Measurements from ENCODE around the gene SBF2.
"Not testable (repeated sequence)": the region's sequence is repeated elsewhere in the genome, so short reads cannot be mapped to it uniquely, and the experiment has no call there.

SBF2 gene

GRCh38 chr11:10042699-10043098, 251.3 kb downstream of the SBF2 start:
- DNase-seq (ENCODE audit: extremely low spot score) = no peak
- CTCF ChIA-PET = interaction anchor here (0.6 kb wide), 1 partner anchor 30 kb away, joined by 4 read pairs; no protein-coding TSS in a partner anchor
- TF ChIP-seq HDGF (IDR thresholded peaks at IDR 0.05; ENCODE audit: borderline replicate concordance) (no peak), ELF4 (IDR thresholded peaks at IDR 0.05) (no peak), NFRKB (IDR thresholded peaks at IDR 0.05) (no peak), CTBP1 (IDR thresholded peaks at IDR 0.05; ENCODE audit: borderline replicate concordance) (no peak), L3MBTL2 (conservative IDR thresholded peaks at IDR 0.05) (no peak), ZNF384 (IDR thresholded peaks at IDR 0.05) (no peak), PKNOX1 (IDR thresholded peaks at IDR 0.05) (no peak), LEF1 (IDR thresholded peaks at IDR 0.05; ENCODE audit: borderline replicate concordance) (no peak), TARDBP (IDR thresholded peaks at IDR 0.05) (no peak), BHLHE40 (IDR thresholded peaks at IDR 0.05; ENCODE audit: borderline replicate concordance) (no peak)
- POLR2A ChIA-PET = no interaction called here

- ChIA-PET POLR2A (no interaction called here), CTCF (no interaction called here)
- no peak for DNase-seq (ENCODE audit: extremely low spot score)
- TF ChIP-seq ELF4 (IDR thresholded peaks at IDR 0.05) = no peak
- no peak for TF ChIP-seq FOXK2 (IDR thresholded peaks at IDR 0.05)
- TF ChIP-seq SUZ12 (IDR thresholded peaks at IDR 0.05) = no peak
- no peak for TF ChIP-seq HDGF (IDR thresholded peaks at IDR 0.05; ENCODE audit: borderline replicate concordance)
- TF ChIP-seq PKNOX1 (IDR thresholded peaks at IDR 0.05) = no peak
- no peak for TF ChIP-seq L3MBTL2 (conservative IDR thresholded peaks at IDR 0.05)
- no peak for TF ChIP-seq ARNT (IDR thresholded peaks at IDR 0.05)
- TF ChIP-seq FOXA1 (IDR thresholded peaks at IDR 0.05) = no peak
- TF ChIP-seq CTBP1 (IDR thresholded peaks at IDR 0.05; ENCODE audit: borderline replicate concordance) = no peak
- no peak for TF ChIP-seq FOXM1 (IDR thresholded peaks at IDR 0.05; ENCODE audit: borderline replicate concordance)
- TF ChIP-seq NFRKB (IDR thresholded peaks at IDR 0.05) = no peak
- no peak for TF ChIP-seq ZNF384 (IDR thresholded peaks at IDR 0.05)
- no peak for TF ChIP-seq SP1 (IDR thresholded peaks at IDR 0.05)
These were observed 252.1 kb downstream of the SBF2 start for GRCh38 chr11:10041748-10042446.

- POLR2A ChIA-PET = no interaction called here
- CTCF ChIA-PET = no interaction called here
- TF ChIP-seq HDGF (IDR thresholded peaks at IDR 0.05; ENCODE audit: borderline replicate concordance) = no peak
- no peak for TF ChIP-seq PKNOX1 (IDR thresholded peaks at IDR 0.05)
- no peak for TF ChIP-seq CTBP1 (IDR thresholded peaks at IDR 0.05; ENCODE audit: borderline replicate concordance)
- no peak for TF ChIP-seq SP1 (IDR thresholded peaks at IDR 0.05)
- TF ChIP-seq LEF1 (IDR thresholded peaks at IDR 0.05; ENCODE audit: borderline replicate concordance) = no peak
- TF ChIP-seq NFRKB (IDR thresholded peaks at IDR 0.05) = no peak
- TF ChIP-seq BHLHE40 (IDR thresholded peaks at IDR 0.05; ENCODE audit: borderline replicate concordance) = no peak
- no peak for TF ChIP-seq FOXM1 (IDR thresholded peaks at IDR 0.05; ENCODE audit: borderline replicate concordance)
- no peak for TF ChIP-seq FOXA1 (IDR thresholded peaks at IDR 0.05)
- no peak for TF ChIP-seq SUZ12 (IDR thresholded peaks at IDR 0.05)
- no peak for TF ChIP-seq TARDBP (IDR thresholded peaks at IDR 0.05)
- TF ChIP-seq ZNF384 (IDR thresholded peaks at IDR 0.05) = no peak
- TF ChIP-seq L3MBTL2 (conservative IDR thresholded peaks at IDR 0.05) = no peak
- no peak for DNase-seq (ENCODE audit: extremely low spot score)
These were observed 252.7 kb downstream of the SBF2 start for GRCh38 chr11:10041332-10041731.

GRCh38 chr11:10038521-10039302, 255.3 kb downstream of the SBF2 start:
- ChIA-PET POLR2A (no interaction called here), CTCF (no interaction called here)
- TF ChIP-seq SUZ12 (IDR thresholded peaks at IDR 0.05) (no peak), ARNT (IDR thresholded peaks at IDR 0.05) (no peak), BHLHE40 (IDR thresholded peaks at IDR 0.05; ENCODE audit: borderline replicate concordance) (no peak), FOXA1 (IDR thresholded peaks at IDR 0.05) (no peak), NFRKB (IDR thresholded peaks at IDR 0.05) (no peak), ELF4 (IDR thresholded peaks at IDR 0.05) (no peak), FOXM1 (IDR thresholded peaks at IDR 0.05; ENCODE audit: borderline replicate concordance) (no peak), TARDBP (IDR thresholded peaks at IDR 0.05) (no peak), L3MBTL2 (conservative IDR thresholded peaks at IDR 0.05) (no peak), LEF1 (IDR thresholded peaks at IDR 0.05; ENCODE audit: borderline replicate concordance) (no peak), PKNOX1 (IDR thresholded peaks at IDR 0.05) (no peak), SP1 (IDR thresholded peaks at IDR 0.05) (no peak)
- no peak for DNase-seq (ENCODE audit: extremely low spot score)

- POLR2A ChIA-PET = not testable (repeated sequence)
These were observed 258.1 kb downstream of the SBF2 start for GRCh38 chr11:10035932-10036331.

More at GRCh38 chr11:10035932-10036331, 258.1 kb downstream of the SBF2 start:
- CTCF ChIA-PET; DNase-seq (ENCODE audit: extremely low spot score): not testable (repeated sequence)

All from HEK293T (cell line).